Epithelial cell of umbilical artery (primary cell): ENCODE measurements around the gene ZNF845. TPM values are rescaled to one million over a fixed set of nuclear protein-coding genes. Genes with fewer than 3 reads are reported as not detected.

Experiments used
- total RNA-seq: library from RNA; depleted of rRNA; stranded (reverse); fragments of >200 nt; gene quantifications from 2 replicates; pipeline ENCODE4 v1.2.3, GENCODE V29; 2014

ZNF845 gene
- total RNA-seq = 9.4 and 12.2 TPM in 2 replicates

DNA sequence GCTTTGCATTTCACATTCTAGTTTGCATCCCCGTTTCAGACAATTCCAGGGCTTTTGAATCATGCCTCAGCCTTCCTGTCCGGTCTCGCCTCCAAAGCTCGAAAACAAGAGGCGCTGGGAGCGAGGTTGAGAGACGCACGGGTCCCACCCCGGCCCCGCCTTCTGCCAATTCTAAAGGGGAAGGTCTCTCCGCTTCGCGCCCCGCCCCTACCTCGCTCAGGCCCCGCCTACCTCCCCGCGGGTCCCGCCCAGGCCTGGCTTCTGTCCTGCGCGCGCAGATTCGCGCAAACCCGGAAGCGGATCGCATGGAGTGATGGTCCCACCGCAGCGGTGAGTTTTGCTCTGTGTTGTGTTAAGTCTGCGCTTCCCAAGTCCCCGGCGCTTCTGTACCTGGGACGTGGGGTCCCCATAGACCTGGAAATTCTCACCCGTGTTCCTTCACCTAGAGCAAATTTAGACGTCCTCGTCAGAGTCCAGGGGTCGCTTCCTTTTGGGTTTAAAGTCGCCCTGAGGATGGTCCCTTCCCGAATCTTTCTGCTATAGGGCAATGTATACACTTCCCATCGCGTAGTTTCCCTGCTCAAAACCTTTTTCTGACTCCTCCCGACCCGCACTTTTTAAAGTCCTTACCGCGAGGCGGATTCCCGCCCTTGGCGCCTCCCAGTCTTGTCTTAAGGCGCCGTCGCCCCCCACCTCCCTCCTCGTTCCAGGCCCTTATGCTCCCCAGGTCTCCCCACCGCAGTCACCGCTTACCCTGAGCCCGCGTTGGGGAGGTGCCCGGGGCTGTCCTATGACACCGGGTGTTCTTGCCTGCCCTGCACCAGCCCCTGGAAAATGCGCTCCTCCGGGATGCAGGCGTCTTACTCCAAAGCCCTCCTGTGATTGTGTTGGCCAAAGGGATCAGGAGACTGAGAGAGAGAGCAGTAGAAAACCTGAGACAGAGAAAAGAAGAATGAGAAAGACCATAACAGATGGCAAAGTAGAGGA lies at the start of gene ZNF845:
Gene ZNF845 (plus strand): TSS at position 287 of the 987 bp plus-strand sequence. CDS start 7,559 bp downstream, outside the sequence.

DNA sequence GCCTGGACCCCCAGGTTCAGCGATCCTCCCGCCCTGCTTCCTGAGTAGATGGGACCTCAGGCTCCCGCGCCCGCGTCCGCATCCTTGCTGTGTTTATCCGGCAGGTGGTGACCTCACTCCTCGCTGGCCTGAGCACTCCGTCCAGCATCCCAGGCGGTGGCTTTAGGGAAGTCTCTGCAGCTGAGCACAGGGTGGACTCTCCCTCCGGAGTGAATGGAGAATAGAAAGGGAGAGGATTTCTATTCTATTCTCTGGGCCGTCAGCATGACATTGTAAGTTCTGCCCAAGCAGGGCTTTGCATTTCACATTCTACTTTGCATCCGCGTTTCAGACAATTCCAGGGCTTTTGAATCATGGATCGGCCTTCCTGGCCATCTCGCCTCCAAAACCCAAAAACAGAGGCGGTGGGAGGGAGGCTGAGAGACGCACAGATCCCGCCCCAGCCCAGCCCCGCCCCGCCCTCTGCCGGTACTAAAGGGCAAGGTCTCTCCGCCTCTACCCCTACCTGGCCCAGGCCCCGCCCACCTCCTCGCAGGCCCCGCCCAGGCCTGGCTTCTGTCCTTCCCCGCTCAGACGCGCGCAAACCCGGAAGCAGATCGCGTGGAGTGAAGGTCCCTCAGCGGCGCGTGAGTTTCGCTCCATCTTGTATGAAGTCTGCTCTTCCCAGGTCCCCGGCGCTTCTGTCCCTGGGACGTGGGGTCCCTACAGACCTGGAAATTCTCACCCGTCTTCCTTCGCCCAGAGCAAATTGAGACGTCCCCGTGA lies 31.8 kb downstream of the ZNF845 start, which contains the start of gene ZNF525:
Gene ZNF525 (plus strand): TSS at position 572 of the 765 bp plus-strand sequence. CDS start 6,577 bp downstream, outside the sequence.

DNA sequence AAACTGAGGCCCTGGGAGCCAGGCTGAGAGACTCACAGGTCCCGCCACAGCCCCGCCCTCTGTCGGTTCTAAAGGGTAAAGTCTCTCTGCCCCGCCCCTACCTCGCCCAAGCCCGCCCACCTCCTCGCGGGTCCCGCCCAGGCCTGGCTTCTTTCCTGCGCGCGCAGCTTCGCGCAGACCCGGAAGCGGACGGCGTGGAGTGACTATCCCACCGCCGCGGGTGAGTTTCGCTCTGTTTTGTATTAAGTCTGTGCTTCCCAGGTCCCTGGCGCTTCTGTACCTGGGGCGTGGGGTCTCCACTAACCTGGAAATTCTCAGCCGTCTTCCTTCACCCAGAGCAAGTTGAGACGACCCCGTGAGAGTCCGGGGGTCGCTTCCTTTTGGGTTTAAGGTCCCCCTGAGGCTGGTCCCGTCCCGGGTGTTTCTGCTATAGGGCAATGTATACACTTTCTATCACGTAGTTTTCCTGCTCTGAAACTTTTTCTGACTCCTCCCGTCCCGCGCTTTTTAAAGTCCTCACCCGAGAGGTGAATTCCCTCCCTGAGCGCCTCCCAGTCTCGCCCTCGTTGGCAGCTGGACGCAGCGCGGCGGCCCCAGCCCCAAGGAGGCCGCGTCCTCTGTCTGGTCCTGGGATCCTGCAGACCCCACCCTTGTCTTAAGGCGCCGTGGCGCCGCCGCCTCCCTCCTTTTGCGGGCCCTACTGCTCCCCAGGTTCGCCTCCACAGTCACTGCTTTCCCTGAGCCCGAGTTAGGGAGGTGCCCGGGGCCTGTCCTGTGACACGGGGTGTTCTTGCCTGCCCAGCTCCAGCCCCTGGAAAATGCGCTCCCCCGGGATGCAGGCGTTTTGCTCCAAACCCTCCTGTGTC lies 61.7 kb downstream of the ZNF845 start, which contains the start of gene ZNF765:
Gene ZNF765 (plus strand): TSS at position 176 of the 866 bp plus-strand sequence. CDS start 2,867 bp downstream, outside the sequence.

Other genes with a start within 250 kb of the ZNF845 start
- 16.2 and 19.8 TPM in 2 replicates for gene ZNF160, start 230.3 kb upstream of the ZNF845 start, total RNA-seq
- 0.32 TPM in 1 of 2 replicates, not detected in the other for gene ZNF415, start 200.8 kb upstream of the ZNF845 start, total RNA-seq
- 3.5 and 3.6 TPM in 2 replicates for gene ZNF347, start 174.7 kb upstream of the ZNF845 start, total RNA-seq
- gene ZNF665, start 140.4 kb upstream of the ZNF845 start, total RNA-seq = 1.7 and 1.9 TPM in 2 replicates
- 17.5 and 18.2 TPM in 2 replicates for gene ZNF677, start 78.9 kb upstream of the ZNF845 start, total RNA-seq
- not detected in 2 replicates for gene VN1R2, start 75.5 kb upstream of the ZNF845 start, total RNA-seq
- not detected in 2 replicates for gene VN1R4, start 66.0 kb upstream of the ZNF845 start, total RNA-seq
- gene ZNF525, start 32.0 kb downstream of the ZNF845 start, total RNA-seq = 3.2 and 5.8 TPM in 2 replicates
- 12.3 and 13.1 TPM in 2 replicates for gene ZNF765, start 61.4 kb downstream of the ZNF845 start, total RNA-seq
- gene ZNF761, start 98.2 kb downstream of the ZNF845 start, total RNA-seq = 10.4 and 12.8 TPM in 2 replicates
- 2.4 and 3.2 TPM in 2 replicates for gene ZNF813, start 134.0 kb downstream of the ZNF845 start, total RNA-seq
- gene ZNF331, start 204.4 kb downstream of the ZNF845 start, total RNA-seq = 4.9 and 5.5 TPM in 2 replicates